Activated CD8-positive, alpha-beta T cell treated with anti-CD3 and anti-CD28 coated beads, Interleukin-2, amount 10 ng/mL, durations not matched to agents 7 days and 5 days (primary cell): ENCODE measurements around the gene ASB5. TPM values are rescaled to one million over a fixed set of nuclear protein-coding genes. Genes with fewer than 3 reads are reported as not detected.
"Not testable (repeated sequence)": the region's sequence is repeated elsewhere in the genome, so short reads cannot be mapped to it uniquely, and the experiment has no call there.

Experiments used
- ATAC-seq: fragments of 150-1000 bp; cut with Tn5 transposase; one replicate; pipeline ENCODE4 v1.10.0; 2021; ENCODE audit warnings: moderate library complexity
- CTCF ChIA-PET: fragments of 350-600 bp; sonication (Branson Sonifier 250); formaldehyde crosslinking; loops from one replicate; lab custom pipeline; 2021; ENCODE audit warnings: antibody characterized with exemption; lab: Charles Lee
- POLR2A ChIA-PET: fragments of 350-600 bp; sonication (Branson Sonifier 250); formaldehyde crosslinking; loops from one replicate; lab custom pipeline; 2021; ENCODE audit warnings: antibody characterized with exemption; lab: Charles Lee
- DNase-seq: peaks from one replicate; pipeline ENCODE4 v3.0.0-alpha.2; 2020
- H3K27ac Mint-ChIP-seq: one replicate; pipeline ENCODE4 v1.8.0; 2021; ENCODE audit warnings: mild to moderate bottlenecking, mixed read lengths
- H3K27me3 Mint-ChIP-seq: one replicate; pipeline ENCODE4 v1.8.0; 2021; ENCODE audit warnings: low read depth, mixed read lengths
- H3K36me3 Mint-ChIP-seq: one replicate; pipeline ENCODE4 v1.8.0; 2021; ENCODE audit warnings: low read depth, mixed read lengths
- H3K4me1 Mint-ChIP-seq: one replicate; pipeline ENCODE4 v1.8.0; 2021; ENCODE audit warnings: low read depth, mixed read lengths
- H3K4me3 Mint-ChIP-seq: one replicate; pipeline ENCODE4 v1.8.0; 2021; ENCODE audit warnings: mild to moderate bottlenecking, mixed read lengths
- H3K9me3 Mint-ChIP-seq: one replicate; pipeline ENCODE4 v1.8.0; 2022; ENCODE audit warnings: mixed read lengths; ENCODE audit not compliant: insufficient read depth
- total RNA-seq, 2 experiments: library from RNA; stranded (reverse); gene quantifications; one replicate each; pipeline ENCODE4 v1.2.3, GENCODE V29; 2021

Gene ASB5
- total RNA-seq, 2 experiments from 2014 or later: not detected

DNA sequence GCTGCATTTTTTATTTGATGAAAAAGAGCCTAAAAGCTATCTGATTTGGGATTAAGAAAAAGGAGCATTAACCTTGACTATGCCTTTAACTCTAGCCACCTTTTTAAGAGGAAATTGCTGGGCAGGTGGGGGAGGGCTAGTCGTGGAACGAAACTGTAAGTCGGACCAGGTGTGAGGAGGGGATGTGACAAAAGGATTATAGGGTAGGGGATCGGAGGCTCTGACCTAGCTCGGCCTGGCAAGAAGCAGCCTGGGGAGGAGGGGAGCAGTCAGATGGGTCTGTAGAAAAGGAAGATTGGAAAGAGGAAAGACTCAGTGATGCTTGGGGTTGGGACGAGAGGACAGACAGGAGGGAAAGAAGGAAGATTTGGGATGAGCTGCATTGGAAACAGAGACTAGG lies 29.6 kb upstream of the ASB5 start:
- Mint-ChIP-seq H3K36me3 (no peaks in the 10 kb centered on the region), H3K4me3 (no peak overlapping the region), H3K27me3 (peaks cover 3% of the 10 kb centered on the region), H3K4me1 (no peaks in the 10 kb centered on the region), H3K9me3 (no peaks in the 10 kb centered on the region), H3K27ac (no peak overlapping the region)
- ChIA-PET CTCF (no interaction called here), POLR2A (no interaction called here)
- ATAC-seq (no peak), DNase-seq (no peak)

DNA sequence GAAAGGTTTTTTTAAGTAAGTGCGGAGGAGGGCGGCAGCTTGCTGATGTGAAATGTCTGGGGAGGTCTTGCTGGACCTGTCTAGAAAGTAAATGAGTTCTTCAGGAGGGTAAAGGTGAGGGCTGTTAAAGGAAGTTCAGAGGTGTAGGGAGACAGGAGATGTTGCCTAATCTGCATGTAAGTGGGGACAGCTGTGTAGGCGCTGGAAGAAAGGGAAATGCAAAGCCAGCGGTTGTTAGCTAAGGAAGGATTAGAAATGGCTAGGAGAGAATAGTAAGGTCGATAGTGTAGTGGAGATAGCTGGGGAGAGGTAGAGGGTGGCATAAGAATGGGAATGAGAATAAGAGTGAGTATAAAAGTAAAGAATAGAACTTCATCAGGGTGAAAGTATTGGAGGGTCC lies 26.9 kb upstream of the ASB5 start:
- H3K27ac Mint-ChIP-seq, CTCF ChIA-PET, H3K36me3 Mint-ChIP-seq, ATAC-seq, H3K4me3 Mint-ChIP-seq, H3K9me3 Mint-ChIP-seq, H3K27me3 Mint-ChIP-seq, POLR2A ChIA-PET, DNase-seq, H3K4me1 Mint-ChIP-seq: not testable (repeated sequence)

DNA sequence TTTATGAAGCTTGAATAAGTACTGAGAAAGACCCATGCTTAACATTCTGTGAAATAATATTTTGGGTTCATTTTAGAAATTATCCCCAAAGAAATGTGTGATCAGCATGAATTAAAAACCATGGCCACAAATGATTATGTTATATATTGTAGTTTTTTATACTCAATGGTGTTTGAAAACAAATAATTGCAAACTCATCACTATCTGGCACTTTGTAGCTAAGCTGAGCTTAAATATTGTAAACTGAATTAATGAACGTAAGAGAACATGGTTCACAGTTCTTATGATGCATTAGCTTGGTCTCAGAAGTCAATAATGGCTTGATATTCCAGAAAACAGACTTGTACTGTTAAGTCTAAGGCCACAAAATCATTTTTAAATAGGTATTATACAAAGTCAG lies 24.6 kb upstream of the ASB5 start:
- DNase-seq (no peak), ATAC-seq (no peak)
- ChIA-PET POLR2A (no interaction called here), CTCF (no interaction called here)
- Mint-ChIP-seq H3K9me3 (no peaks in the 10 kb centered on the region), H3K4me1 (no peaks in the 10 kb centered on the region), H3K36me3 (no peaks in the 10 kb centered on the region), H3K4me3 (no peak overlapping the region), H3K27me3 (peaks cover 2% of the 10 kb centered on the region), H3K27ac (no peak overlapping the region)

DNA sequence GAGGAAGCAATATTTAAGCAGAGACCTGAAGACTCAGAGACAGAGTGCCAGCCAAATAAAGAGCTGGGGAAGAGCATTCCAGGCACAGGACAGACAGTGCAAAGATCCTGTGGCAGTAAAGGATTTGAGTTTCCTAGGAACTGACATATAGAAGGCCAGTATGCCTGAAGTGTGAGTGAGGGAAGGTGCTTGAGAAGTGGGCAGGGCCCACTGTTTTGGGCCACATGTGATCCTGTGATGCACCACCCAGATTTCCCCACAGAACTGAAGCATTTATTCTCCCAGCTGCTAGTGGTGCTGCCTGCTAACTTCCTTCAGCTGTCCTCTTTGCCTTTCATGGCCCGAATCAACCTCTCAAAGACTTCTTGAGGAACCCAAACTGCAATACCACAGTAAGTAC lies 23.9 kb upstream of the ASB5 start:
- ATAC-seq: no peak

DNA sequence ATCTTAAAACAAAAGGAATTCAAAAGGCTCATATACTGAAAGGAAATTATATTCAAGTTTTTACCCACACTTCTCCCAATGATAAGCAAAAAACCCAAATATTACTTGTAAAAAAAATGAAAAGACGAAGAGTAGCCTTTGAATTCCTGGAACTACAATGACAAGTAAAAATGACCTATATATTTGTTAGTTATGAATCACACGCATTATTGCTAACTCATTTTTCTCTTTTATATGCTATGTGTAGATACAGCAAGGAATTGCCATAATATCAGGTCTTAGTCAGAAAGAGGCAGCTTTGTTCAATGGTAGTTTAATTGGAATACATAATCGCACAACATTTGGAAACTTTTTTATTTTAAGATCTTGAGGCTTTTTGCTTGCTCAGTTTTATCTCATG lies 22.7 kb upstream of the ASB5 start:
- peaks cover 2% of the 10 kb centered on the region for H3K27me3 Mint-ChIP-seq
- no peaks in the 10 kb centered on the region for H3K9me3 Mint-ChIP-seq
- ChIA-PET CTCF (no interaction called here), POLR2A (no interaction called here)
- ATAC-seq: no peak
- H3K4me3 Mint-ChIP-seq: no peak overlapping the region
- H3K36me3 Mint-ChIP-seq: no peaks in the 10 kb centered on the region
- H3K27ac Mint-ChIP-seq: no peak overlapping the region
- DNase-seq: no peak
- H3K4me1 Mint-ChIP-seq: no peaks in the 10 kb centered on the region

More for the DNA sequence above, 23.9 kb upstream of the ASB5 start:
- Mint-ChIP-seq H3K36me3 (no peaks in the 10 kb centered on the region), H3K9me3 (no peaks in the 10 kb centered on the region), H3K27ac (no peak overlapping the region), H3K4me3 (no peak overlapping the region), H3K27me3 (peaks cover 2% of the 10 kb centered on the region), H3K4me1 (no peaks in the 10 kb centered on the region)
- ChIA-PET POLR2A (no interaction called here), CTCF (no interaction called here)
- no peak for DNase-seq

DNA sequence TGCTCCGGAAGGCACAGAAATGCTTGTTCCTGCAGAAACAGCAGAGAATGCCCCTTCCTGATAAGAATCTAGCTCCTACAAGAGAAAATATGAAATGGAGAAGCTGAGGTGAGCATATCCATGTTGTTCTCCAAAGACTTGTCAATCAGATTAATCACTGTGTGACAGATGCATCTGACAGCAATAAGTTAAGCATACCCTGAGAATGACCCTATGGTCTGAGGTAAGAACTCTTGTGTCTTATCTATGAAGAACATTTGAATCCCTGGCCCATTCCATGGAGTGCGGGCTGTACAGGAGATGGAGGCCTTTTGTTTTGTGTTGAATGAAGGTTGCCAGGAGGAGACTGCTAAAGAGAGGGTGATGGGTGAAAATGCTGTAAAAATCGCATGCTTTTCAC lies 21.5 kb upstream of the ASB5 start:
- H3K4me3 Mint-ChIP-seq: no peak overlapping the region
- no peak for DNase-seq
- ATAC-seq: no peak
- CTCF ChIA-PET: no interaction called here
- peaks cover 2% of the 10 kb centered on the region for H3K27me3 Mint-ChIP-seq
- no peaks in the 10 kb centered on the region for H3K4me1 Mint-ChIP-seq
- H3K27ac Mint-ChIP-seq: no peak overlapping the region
- H3K9me3 Mint-ChIP-seq: no peaks in the 10 kb centered on the region
- no peaks in the 10 kb centered on the region for H3K36me3 Mint-ChIP-seq
- POLR2A ChIA-PET: no interaction called here

DNA sequence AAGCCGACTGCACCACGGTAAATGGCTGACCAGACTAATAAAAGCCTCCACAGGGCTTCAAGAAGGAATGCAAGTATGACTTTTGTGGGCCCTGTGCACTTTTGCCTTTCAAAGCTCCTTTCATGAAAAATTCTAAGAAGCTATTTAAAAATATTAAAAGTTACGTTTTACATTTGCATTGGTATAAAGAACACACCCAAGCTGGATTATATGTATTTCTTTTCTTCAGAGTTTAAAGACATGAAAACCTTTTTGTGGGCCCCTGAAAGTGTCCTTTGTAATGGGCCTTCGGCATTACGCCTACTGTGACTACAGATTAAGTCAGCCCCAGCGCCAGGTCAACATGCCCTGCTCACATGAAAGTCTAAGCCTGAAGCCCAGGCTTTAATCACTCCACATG lies 20.5 kb upstream of the ASB5 start:
- ATAC-seq (no peak), DNase-seq (no peak)
- H3K9me3 Mint-ChIP-seq: no peaks in the 10 kb centered on the region
- H3K36me3 Mint-ChIP-seq: no peaks in the 10 kb centered on the region
- H3K27ac Mint-ChIP-seq: no peak overlapping the region
- CTCF ChIA-PET: no interaction called here
- H3K27me3 Mint-ChIP-seq: peaks cover 2% of the 10 kb centered on the region
- POLR2A ChIA-PET: no interaction called here
- H3K4me1 Mint-ChIP-seq: no peaks in the 10 kb centered on the region
- H3K4me3 Mint-ChIP-seq: no peak overlapping the region

DNA sequence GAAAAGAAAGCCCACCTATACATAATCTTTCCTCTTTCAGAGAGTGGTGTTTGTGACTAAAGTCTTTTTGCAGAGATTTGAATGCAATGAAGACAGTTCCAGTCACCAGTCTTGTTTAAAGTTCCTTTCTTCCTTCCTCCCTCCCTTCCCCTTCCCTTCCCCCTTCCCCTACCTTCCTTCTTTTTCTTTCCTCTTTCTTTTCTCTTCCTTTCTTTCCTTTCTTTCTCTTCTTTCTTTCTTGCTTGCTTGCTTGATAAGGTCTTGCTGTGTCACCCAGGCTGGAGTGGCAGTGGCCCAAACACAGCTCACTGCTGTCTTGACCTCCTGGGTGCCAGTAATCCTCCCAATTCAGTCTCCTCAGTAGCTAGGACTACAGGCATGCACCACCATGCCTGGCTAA lies 19.0 kb upstream of the ASB5 start:
- POLR2A ChIA-PET: no interaction called here
- CTCF ChIA-PET: no interaction called here
- H3K27me3 Mint-ChIP-seq: peaks cover 2% of the 10 kb centered on the region
- no peaks in the 10 kb centered on the region for H3K4me1 Mint-ChIP-seq
- H3K27ac Mint-ChIP-seq: no peak overlapping the region
- no peaks in the 10 kb centered on the region for H3K36me3 Mint-ChIP-seq
- H3K9me3 Mint-ChIP-seq: no peaks in the 10 kb centered on the region
- H3K4me3 Mint-ChIP-seq: no peak overlapping the region
- no peak for DNase-seq
- ATAC-seq: no peak

DNA sequence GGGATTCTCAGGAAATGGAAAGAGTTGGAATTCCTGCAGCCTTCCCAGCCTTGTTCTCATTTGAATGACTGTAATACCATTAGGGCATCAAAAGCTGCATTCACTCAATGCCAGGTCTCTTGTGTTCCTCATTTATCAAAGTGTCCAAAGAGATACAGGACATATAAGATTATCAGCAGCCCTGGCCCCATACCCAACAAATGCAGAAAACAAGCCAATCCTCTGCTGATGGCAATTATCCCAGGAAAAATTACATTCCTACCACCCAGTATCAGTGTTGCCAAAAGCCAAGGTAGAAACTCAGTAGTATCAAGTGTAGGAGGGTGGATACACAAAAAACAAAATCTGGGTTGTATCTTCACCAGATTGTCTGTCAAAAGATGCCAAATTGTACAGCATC lies 18.5 kb upstream of the ASB5 start:
- no peaks in the 10 kb centered on the region for H3K4me1 Mint-ChIP-seq
- H3K36me3 Mint-ChIP-seq: no peaks in the 10 kb centered on the region
- H3K9me3 Mint-ChIP-seq: no peaks in the 10 kb centered on the region
- DNase-seq (no peak), ATAC-seq (no peak)
- no peak overlapping the region for H3K27ac Mint-ChIP-seq
- H3K27me3 Mint-ChIP-seq: peaks cover 2% of the 10 kb centered on the region
- no peak overlapping the region for H3K4me3 Mint-ChIP-seq
- CTCF ChIA-PET: no interaction called here
- POLR2A ChIA-PET: no interaction called here

DNA sequence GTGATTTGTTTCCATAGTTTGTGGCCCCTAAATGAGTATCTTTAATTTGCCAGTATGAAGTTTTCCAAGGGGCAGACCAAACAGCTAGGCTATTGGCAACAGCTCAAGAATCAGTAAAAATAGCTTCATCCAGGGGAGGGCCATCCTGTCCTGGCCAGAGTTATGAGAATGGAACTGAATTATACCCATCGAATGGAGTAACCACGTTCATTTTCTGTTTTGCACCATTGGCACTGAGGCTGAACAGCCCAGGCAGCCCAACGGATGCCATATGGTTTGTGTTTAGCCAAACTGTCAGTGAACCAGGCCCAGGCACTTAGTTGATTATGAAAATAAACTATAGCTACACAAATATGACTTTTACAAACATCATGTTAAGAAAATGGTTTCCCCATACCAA lies 17.7 kb upstream of the ASB5 start:
- ChIA-PET POLR2A (no interaction called here), CTCF (no interaction called here)
- Mint-ChIP-seq H3K9me3 (no peaks in the 10 kb centered on the region), H3K36me3 (no peaks in the 10 kb centered on the region), H3K4me3 (no peak overlapping the region), H3K27me3 (peaks cover 2% of the 10 kb centered on the region), H3K4me1 (no peaks in the 10 kb centered on the region), H3K27ac (no peak overlapping the region)
- ATAC-seq: no peak
- no peak for DNase-seq

DNA sequence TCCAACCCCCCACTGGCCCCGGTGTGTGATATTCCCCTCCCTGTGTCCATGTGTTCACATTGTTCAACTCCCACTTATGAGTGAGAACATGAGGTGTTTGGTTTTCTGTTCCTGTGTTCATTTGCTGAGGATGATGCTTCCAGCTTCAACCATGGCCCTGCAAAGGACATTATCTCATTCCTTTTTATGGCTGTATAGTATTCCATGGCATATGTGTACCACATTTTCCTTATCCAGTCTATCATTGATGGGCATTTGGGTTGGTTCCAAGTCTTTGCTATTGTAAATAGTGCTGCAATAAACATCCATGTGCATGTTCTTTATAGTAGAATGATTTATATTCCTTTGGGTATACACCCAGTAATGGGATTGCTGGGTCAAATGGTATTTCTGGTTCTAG lies 10.5 kb upstream of the ASB5 start:
- ATAC-seq, H3K27ac Mint-ChIP-seq, CTCF ChIA-PET, H3K27me3 Mint-ChIP-seq, POLR2A ChIA-PET, H3K4me3 Mint-ChIP-seq, H3K36me3 Mint-ChIP-seq, DNase-seq, H3K4me1 Mint-ChIP-seq, H3K9me3 Mint-ChIP-seq: not testable (repeated sequence)

DNA sequence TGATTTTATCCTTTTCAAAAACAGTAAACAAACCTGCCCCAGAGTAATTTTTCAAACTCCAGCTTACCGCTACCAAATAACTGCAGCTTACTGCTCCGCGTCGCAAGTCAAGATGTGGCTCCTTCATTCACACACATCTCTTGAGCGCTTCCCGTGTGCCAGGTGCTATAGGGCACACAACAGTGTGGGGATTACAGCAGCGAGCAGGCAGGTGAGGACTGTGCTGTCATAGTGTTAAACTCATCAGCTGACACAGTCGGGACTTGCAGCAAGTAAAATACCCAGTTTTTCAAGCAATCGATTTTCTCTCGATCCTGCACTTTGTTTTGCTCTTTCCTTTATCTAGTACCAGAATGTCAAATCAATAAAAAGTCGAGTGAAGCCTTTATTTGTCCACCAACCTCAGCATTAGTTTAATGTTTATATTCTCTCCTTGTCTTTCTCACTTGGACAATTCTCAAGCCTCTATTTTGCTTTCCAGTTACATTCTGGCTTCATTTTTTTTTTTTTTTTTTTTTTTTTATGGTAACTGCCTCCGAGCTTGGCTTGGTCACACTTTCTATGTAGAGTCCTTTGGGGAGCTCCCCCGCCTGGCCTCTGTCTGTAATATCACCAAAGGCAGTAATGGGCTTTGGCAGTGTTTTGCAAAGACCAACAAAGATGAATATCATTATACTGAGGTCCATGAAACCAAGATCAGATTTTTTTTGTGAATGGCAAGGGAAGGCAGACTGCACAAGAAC lies 8.3 kb upstream of the ASB5 start:
- Mint-ChIP-seq H3K27ac (no peak overlapping the region), H3K27me3 (peaks cover 6% of the 10 kb centered on the region), H3K4me3 (no peak overlapping the region), H3K9me3 (no peaks in the 10 kb centered on the region), H3K4me1 (no peaks in the 10 kb centered on the region), H3K36me3 (no peaks in the 10 kb centered on the region)
- ChIA-PET POLR2A (no interaction called here), CTCF (no interaction called here)
- no peak for ATAC-seq
- no peak for DNase-seq

DNA sequence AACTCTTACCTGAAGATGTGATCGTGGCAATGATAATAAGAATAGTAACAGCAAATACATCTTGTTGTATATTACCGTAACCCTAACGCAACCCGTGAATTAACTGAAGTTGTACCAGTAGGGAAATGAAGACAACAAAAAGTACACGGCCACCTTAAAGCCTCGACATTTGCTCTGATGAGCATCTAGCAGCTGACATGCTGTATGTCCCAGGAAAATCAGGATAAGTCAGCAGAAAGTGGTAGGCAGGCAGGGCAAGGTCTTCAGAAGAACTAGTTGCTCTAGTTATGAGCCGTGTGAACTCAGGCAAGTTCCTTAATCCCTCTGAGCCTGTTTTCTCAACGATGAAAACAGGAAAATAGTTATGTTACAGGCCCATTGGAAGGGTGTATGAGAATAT lies 7.7 kb upstream of the ASB5 start:
- Mint-ChIP-seq H3K27ac (no peak overlapping the region), H3K4me1 (no peaks in the 10 kb centered on the region), H3K36me3 (no peaks in the 10 kb centered on the region), H3K4me3 (no peak overlapping the region), H3K9me3 (no peaks in the 10 kb centered on the region), H3K27me3 (peaks cover 6% of the 10 kb centered on the region)
- CTCF ChIA-PET: no interaction called here
- ATAC-seq: no peak
- no peak for DNase-seq
- POLR2A ChIA-PET: no interaction called here
